GM21737 (cell line): ENCODE data around the gene SH3BP4.
"Not testable (repeated sequence)": the region's sequence is repeated elsewhere in the genome, so short reads cannot be mapped to it uniquely, and the experiment has no call there.

Source experiments
- ATAC-seq: cut with Tn5 transposase; IDR thresholded peaks from one replicate; pipeline ENCODE4 v1.9.1; 2021; ENCODE audit warnings: mild to moderate bottlenecking, moderate library complexity; ENCODE audit not compliant: unreplicated experiment

SH3BP4 gene

GRCh38 chr2:235051436-235052260 is 99.8 kb downstream of the SH3BP4 start:
- ATAC-seq = no peak

GRCh38 chr2:235052514-235053354 is 100.9 kb downstream of the SH3BP4 start:
- no peak for ATAC-seq

GRCh38 chr2:235053651-235054050 is 101.8 kb downstream of the SH3BP4 start:
- ATAC-seq = no peak

GRCh38 chr2:235054475-235054874 is 102.7 kb downstream of the SH3BP4 start:
- no peak for ATAC-seq

GRCh38 chr2:235054919-235055318 is 103.1 kb downstream of the SH3BP4 start:
- no peak for ATAC-seq

GRCh38 chr2:235055891-235056516 is 104.2 kb downstream of the SH3BP4 start:
- no peak for ATAC-seq

GRCh38 chr2:235056768-235057167 is 105.0 kb downstream of the SH3BP4 start:
- no peak for ATAC-seq

- not testable (repeated sequence) for ATAC-seq
Measured at GRCh38 chr2:235057616-235058015, 105.8 kb downstream of the SH3BP4 start.

GRCh38 chr2:235059161-235059560 is 107.3 kb downstream of the SH3BP4 start:
- ATAC-seq = no peak

GRCh38 chr2:235061656-235062055 is 109.8 kb downstream of the SH3BP4 start:
- ATAC-seq = no peak

- ATAC-seq = no peak
Measured at GRCh38 chr2:235063471-235063961, 111.7 kb downstream of the SH3BP4 start.

GRCh38 chr2:235064976-235065375 is 113.2 kb downstream of the SH3BP4 start:
- no peak for ATAC-seq

GRCh38 chr2:235066490-235066889 is 114.7 kb downstream of the SH3BP4 start:
- ATAC-seq = no peak

GRCh38 chr2:235066895-235067294 is 115.1 kb downstream of the SH3BP4 start:
- no peak for ATAC-seq

GRCh38 chr2:235068701-235069100 is 116.9 kb downstream of the SH3BP4 start:
- no peak for ATAC-seq

GRCh38 chr2:235070063-235070706 is 118.4 kb downstream of the SH3BP4 start:
- ATAC-seq = no peak

- ATAC-seq = no peak
Measured at GRCh38 chr2:235073868-235074413, 122.1 kb downstream of the SH3BP4 start.

- no peak for ATAC-seq
Measured at GRCh38 chr2:235077046-235077445, 125.2 kb downstream of the SH3BP4 start.

GRCh38 chr2:235078182-235078581 is 126.4 kb downstream of the SH3BP4 start:
- ATAC-seq = no peak

GRCh38 chr2:235078914-235079472 is 127.2 kb downstream of the SH3BP4 start:
- ATAC-seq = no peak
